A172 (cell line): ENCODE results near the gene UGT1A10. TPM values are rescaled to one million over a fixed set of nuclear protein-coding genes. Genes with fewer than 3 reads are reported as not detected.
A peak's percentile ranks its signal among the peaks of the same experiment; 100 is the strongest.
"Not testable (repeated sequence)": the region's sequence is repeated elsewhere in the genome, so short reads cannot be mapped to it uniquely, and the experiment has no call there.

ENCODE experiments used
- DNase-seq: peaks from one replicate; pipeline ENCODE4 v3.0.0-alpha.2; 2015; ENCODE audit warnings: low spot score
- total RNA-seq: library from RNA; depleted of rRNA; stranded (reverse); fragments of >200 nt; shearing (Covaris generic); gene quantifications from 2 replicates; pipeline ENCODE4 v1.2.3, GENCODE V29; 2014

UGT1A10 gene
- total RNA-seq, 1 experiment from 2014 or later = not detected

- DNase-seq = no peak
Observed at GRCh38 chr2:233691443-233692433, 55.5 kb downstream of the UGT1A10 start.

DNA sequence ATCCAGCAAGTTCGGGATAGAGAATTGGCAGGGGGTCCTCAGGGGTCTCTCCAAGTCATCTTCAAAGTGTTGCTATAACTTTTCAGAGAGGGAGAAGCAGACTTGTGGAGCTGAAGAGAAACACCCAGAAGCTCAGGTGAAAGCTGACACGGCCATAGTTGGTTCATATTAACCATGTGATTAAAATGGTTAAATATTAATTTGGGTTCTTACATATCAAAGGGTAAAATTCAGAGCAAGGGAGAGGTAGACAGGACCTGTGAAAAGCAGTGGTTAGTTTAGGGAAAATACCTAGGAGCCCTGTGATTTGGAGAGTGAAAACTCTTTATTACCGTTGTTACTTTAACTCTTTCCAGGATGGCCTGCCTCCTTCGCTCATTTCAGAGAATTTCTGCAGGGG lies 56.4 kb downstream of the UGT1A10 start, which contains the start of gene UGT1A6:
Gene UGT1A6, plus strand, starts transcription at position 243 of the 400 bp plus-strand sequence. Its CDS starts 115 bp downstream, at position 358.
- DNase-seq = no peak

- no peak for DNase-seq
Observed at GRCh38 chr2:233693963-233694362, 57.7 kb downstream of the UGT1A10 start.

- no peak for DNase-seq
Observed at GRCh38 chr2:233698740-233699139, 62.5 kb downstream of the UGT1A10 start.

DNA sequence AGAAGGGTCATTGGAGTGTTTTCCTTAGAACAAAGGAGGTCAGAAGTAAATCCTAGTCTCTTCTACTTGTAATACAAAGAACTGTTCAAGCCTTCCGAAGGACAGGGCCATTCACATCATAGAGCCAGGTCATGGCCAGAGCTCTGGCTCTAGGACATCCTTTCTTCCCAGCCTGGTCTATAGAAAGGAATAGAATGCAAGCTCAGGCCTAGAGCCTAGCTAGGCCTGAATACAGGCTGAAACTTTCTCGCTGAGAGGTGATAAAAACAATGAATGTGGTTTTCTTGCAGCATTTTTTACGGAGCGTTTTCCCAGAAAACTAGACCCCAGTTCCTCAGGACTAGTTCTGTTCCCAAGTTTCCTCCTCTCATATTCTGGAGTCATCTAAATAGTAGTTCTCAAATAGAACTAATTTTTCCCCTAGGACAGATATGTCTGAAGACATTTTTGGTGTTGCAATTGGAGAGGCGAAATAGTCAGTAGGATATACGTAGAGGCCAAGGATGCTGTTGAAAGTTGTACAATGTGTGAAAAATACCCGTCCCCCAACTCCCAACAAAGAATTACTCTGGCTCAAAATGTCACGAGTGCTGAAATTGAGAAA lies 63.3 kb downstream of the UGT1A10 start:
- no peak for DNase-seq

DNA sequence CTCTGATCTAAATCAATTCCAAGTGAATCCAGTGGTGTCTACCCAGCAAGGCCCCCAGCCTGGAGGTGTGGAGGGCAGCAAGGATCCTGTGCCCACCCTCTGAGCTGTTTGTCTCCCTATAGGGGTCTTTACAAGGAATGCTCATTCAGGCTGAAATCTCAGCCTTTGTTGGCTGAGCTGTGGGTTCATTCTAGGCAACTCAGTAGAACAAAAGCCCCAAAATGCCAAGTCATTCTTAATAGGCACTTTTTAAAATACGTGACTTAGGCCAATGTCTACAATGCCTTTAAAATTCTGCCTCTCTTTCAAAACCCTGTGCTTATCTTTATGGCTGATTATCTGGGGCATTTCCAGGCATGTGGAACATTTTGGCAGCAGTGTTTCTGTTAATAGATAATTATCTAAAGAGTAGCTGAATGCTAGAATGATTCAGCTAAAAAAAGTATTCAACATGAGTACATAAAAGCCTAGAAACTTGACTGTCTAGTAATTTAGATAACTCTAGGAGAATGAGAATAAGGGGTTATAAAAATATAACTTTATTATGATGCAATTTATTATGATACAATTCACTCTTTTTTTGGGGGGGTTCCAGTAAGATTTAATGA lies 63.9 kb downstream of the UGT1A10 start:
- DNase-seq = peak; percentile 91

DNA sequence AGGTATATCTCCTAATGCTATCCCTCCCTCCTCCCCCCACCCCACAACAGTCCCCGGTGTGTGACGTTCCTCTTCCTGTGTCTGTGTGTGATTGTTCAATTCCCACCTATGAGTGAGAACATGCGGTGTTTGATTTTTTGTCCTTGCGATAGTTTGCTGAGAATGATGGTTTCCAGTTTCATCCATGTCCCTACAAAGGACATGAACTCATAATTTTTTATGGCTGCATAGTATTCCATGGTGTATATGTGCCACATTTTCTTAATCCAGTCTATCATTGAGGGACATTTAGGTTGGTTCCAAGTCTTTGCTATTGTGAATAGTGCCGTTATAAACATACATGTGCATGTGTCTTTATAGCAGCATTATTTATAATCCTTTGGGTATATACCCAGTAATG lies 64.6 kb downstream of the UGT1A10 start:
- not testable (repeated sequence) for DNase-seq

DNA sequence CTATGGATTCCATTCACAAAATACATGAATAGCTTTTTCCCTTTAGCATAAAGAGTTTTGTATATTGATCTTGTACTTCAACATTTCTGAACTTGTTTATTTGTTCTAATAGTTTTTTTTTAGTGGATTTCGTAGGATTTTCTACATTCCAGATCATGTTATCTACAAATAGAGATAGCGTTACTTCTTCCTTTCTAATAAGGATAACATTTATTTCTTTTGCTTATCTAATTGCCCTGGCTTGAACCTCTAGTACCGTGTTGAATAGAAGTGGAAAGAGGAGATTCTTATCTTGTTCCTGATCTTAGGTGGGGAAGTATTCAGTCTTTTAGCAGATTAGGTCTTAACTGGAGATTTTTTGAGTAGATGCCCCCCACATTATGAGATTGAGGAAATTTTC lies 66.0 kb downstream of the UGT1A10 start:
- no peak for DNase-seq

GRCh38 chr2:233705911-233706506 lies 69.8 kb downstream of the UGT1A10 start:
- DNase-seq = peak; percentile 30

DNA sequence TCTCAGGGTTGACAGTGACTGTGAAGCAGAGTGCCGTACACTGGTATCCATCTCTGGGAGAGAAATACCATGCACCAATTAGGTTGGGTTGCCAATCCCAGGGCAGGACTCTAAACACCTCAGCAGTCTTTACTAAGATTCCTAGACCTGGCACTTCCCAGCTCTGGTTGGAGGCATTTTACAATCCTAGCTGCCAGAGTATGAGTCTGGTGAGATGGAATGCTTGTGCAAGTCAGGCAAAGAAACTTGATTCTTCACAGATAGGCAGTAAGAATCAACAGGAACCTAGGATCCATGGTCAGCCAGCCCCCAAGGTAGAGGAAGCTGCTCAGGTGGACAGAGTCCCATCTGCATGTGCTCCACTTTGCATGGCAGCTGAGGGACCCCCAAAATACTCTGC lies 70.5 kb downstream of the UGT1A10 start:
- peak; percentile 57 for DNase-seq

DNA sequence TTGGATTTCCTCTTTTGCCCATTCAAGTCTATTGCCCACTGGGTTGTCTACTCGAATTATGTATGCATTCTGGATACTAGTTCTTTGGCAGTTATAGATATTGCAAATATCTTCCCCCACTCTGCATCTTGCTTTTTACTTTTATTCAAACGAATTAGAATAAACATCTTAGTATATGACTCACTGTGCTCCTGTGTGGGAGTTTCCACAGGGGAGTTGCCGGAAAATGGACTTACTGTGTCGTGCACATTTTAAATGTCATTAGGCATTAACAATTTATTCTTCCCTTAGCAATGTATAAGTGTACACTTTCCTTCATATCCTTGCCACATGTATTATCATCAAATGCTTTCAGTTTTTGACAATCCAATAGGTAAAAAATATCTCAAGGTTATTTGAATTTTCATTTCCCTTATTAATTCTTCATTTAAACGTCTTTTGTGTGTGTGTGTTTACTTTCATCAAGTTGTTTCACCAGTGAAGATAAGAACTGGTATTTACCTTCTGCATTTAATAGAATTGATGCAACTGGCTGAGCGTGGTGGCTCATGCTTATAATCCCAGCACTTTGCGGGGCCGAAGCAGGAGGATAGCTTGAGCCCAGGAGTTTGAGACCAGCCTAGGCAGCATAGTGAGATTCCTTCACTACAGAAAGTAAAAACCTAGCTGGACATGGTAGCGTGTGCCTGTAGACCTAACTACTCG lies 71.8 kb downstream of the UGT1A10 start:
- peak; percentile 54 for DNase-seq

DNA sequence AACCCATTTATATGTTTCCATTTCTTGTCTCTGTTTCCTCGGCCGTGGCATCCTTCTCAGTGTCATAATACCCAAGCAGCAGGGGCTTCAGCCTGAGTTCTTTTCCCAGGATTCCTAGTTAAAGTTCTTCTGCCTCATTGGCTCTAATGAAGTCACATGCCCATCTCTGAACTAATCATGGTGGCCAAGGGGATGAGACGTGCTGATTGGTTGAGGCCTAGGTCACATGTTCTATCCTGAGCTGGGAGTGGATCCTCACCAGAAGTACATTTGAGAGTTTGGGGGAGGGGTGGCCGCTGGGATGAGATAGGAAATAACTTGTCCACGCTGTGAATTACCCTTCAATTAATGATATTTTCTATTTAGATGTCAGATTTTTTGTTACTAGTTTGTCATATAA lies 72.7 kb downstream of the UGT1A10 start:
- DNase-seq = peak; percentile 25

DNA sequence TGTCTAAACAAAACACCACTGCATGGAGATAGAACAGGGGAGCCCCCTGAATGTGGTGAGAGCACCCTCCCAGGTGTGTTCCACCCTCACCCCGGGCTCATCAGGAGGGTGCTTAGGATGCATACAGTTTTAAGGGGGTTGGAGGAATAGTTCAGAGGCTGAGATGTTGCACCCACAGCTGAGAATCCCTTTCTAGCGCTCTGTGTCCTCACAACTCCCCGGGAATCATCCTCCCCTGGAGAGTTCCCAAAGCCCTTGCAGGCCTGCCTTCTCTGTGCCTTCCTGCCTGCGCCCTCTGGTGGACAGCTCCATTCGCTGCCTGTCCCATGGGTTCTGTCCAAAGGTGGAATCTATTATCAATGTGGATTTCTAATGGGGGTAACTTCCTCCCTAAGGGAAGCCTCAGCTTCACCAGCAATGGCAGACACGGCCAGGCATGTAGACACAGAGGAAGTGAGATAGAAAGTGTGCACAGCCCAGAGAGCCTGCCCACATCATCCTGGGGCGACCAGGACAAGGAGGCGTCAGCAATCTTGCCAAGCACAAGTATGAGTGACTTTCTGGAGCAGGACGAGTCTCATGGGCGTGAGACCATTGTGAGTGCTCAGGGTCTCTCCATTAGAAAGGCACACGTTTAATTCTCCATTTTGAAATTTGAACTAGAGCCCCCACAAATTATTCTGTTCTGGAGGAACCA lies 75.2 kb downstream of the UGT1A10 start:
- peak; percentile 84 for DNase-seq

DNA sequence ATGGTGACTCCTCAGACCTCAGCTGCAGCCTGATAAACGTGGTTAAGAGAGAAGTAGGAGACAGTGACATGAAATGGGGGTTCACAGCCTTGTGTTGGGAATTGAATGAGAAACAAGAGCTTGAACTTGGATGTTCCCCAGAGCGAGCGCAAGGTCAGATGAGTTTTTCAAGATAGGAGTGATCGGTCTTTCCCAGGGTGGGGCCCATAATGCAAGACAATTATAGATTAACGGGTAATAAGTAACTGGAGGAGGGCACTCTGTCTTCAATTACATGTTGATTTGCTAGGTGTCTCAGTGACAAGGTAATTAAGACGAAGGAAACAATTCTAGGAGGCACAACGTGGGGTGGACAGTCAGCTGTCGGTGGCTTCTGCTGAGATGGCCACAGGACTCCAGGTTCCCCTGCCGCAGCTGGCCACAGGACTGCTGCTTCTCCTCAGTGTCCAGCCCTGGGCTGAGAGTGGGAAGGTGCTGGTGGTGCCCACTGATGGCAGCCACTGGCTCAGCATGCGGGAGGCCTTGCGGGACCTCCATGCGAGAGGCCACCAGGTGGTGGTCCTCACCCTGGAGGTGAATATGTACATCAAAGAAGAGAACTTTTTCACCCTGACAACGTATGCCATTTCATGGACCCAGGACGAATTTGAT lies 76.5 kb downstream of the UGT1A10 start, which contains the start of gene UGT1A5:
Gene UGT1A5, plus strand, starts transcription at position 297 of the 651 bp plus-strand sequence. Its CDS starts 85 bp downstream, at position 382.
- DNase-seq = no peak

DNA sequence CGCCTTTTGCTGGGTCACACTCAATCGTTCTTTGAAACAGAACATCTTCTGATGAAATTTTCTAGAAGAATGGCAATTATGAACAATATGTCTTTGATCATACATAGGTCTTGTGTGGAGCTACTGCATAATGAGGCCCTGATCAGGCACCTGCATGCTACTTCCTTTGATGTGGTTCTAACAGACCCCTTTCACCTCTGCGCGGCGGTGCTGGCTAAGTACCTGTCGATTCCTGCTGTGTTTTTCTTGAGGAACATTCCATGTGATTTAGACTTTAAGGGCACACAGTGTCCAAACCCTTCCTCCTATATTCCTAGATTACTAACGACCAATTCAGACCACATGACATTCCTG lies 77.0 kb downstream of the UGT1A10 start:
- DNase-seq = no peak

DNA sequence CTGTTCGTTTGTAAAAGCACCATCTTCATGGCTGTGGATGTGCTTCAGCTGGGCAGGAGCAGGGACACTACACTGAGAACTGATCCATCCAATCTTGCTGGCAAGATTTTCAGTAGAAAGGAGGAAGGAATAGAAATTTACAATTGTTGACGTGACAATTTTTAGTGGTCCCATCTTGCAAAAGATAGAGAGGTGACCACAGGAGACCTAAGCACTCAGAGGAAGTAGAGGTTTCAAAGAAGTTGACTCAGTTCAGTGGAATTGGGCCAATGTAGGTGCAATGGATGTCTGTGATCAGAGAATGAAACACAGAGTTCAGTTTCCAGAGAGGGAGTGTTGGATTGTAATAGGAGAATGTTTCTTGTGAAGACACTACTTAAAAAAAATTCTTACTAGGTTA lies 77.9 kb downstream of the UGT1A10 start:
- no peak for DNase-seq

DNA sequence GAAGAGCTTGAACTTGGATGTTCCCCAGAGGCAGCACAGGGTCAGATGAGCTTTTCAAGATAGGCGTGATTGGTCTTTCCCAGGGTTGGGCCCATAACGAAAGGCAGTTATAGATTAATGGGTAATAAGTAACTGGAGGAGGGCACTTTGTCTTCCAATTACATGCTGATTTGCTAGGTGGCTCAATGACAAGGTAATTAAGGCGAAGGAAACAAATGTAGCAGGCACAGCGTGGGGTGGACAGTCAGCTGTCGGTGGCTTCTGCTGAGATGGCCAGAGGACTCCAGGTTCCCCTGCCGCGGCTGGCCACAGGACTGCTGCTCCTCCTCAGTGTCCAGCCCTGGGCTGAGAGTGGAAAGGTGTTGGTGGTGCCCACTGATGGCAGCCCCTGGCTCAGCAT lies 82.3 kb downstream of the UGT1A10 start, which contains the start of gene UGT1A4:
Gene UGT1A4, plus strand, starts transcription at position 185 of the 400 bp plus-strand sequence. Its CDS starts 85 bp downstream, at position 270.
- no peak for DNase-seq

DNA sequence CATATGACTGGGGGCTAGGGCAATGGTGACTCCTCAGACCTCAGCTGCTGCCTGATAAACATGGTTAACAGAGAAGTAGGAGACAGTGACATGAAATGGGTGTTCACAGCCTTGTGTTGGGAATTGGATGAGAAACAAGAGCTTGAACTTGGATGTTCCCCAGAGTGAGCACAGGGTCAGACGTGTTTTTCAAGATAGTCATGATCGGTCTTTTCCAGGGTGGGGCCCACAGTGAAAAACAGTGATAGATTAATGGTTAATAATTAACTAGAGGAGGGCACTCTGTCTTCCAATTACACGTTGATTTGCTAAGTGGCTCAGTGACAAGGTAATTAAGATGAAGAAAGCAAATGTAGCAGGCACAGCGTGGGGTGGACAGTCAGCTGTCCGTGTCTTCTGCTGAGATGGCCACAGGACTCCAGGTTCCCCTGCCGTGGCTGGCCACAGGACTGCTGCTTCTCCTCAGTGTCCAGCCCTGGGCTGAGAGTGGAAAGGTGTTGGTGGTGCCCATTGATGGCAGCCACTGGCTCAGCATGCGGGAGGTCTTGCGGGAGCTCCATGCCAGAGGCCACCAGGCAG lies 92.6 kb downstream of the UGT1A10 start, which contains the start of gene UGT1A3:
Gene UGT1A3, plus strand, starts transcription at position 320 of the 579 bp plus-strand sequence. Its CDS starts 85 bp downstream, at position 405.
- DNase-seq = no peak

DNA sequence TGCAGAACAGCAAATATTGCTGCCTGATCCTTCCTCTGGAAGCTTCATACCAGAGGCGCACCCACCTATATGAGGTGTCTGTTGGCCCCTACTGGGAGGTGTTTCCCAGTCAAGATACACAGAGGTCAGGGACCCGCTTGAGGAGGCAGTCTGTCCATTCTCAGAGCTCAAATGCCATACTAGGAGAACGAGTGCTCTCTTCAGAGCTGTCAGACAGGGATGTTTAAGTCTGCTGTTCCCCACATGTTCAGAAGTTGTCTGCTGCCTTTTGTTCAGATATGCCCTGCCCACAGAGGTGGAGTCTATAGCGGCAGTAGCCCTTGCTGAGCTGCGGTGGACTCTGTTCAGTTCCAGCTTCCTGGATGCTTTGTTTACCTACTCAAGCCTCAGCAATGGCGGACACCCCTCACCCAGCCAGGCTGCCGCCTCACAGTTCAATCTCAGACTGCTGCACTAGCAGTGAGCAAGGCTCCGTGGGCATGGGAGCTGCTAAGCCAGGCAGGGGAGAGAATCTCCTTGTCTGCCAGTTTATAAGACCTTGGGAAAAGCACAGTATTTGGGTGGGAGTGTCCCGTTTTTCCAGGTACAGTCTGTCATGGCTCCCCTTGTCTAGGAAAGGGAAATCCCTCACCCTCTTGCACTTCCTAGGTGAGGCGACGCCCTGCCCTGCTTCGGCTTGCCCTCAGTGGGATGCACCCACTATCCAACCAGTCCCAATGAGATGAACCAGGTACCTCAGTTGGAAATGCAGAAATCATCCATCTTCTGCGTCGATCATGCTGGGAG lies 100.8 kb downstream of the UGT1A10 start:
- not testable (repeated sequence) for DNase-seq
